ENCODE data around the gene GPR61. TPM values are rescaled to one million over a fixed set of nuclear protein-coding genes. Genes with fewer than 3 reads are reported as not detected.

GPR61 gene
- total and polyA plus RNA-seq, 9 of the 15 experiments (the other 6 are each of a cell fraction or from before 2014, with no cell fraction given): 0.04 to 1.1 (median 0.25) TPM; not detected in 4

DNA sequence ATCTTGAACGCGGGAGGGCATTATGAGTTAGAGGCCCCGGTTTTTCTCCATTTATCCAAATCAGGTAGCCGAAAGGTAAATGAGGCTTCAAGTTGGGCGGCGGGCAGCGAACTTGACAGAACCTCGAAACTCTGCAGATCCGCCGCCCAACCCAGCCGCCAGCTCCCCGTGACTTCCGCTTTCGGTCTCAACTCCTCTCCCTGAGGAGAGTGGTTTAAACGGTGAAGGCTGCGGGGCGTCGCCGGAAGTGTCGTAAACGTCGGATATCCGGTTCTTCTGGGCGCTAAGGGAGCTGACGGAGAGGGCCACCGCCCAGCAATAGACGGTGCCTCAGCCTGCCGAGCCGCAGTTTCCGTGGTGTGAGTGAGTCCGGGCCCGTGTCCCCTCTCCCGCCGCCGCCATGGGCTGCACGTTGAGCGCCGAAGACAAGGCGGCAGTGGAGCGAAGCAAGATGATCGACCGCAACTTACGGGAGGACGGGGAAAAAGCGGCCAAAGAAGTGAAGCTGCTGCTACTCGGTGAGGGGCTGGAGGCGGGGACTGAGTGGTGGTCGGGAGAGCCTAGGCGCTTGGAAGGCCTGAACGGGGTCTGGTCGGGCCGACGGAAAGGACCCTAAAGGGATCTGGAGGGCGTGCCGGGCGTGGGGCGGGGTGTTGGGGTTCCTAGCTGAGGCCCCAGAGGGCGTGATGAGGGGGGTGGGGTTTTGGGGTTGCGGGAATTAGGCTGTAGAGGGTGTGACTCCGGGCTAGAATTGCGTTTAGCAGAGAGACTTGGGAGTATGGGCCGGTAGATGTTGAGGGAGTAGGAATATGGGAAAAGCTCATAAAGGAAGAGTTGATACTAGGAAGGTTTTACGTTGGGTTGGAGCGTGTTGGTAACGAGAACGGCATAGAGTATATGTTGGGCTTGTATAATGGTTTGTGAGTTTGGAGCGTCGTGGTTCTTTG, 8.9 kb downstream of the GPR61 start, which contains the start of gene GNAI3 (continued):
- TF ChIP-seq, protein P1, sequence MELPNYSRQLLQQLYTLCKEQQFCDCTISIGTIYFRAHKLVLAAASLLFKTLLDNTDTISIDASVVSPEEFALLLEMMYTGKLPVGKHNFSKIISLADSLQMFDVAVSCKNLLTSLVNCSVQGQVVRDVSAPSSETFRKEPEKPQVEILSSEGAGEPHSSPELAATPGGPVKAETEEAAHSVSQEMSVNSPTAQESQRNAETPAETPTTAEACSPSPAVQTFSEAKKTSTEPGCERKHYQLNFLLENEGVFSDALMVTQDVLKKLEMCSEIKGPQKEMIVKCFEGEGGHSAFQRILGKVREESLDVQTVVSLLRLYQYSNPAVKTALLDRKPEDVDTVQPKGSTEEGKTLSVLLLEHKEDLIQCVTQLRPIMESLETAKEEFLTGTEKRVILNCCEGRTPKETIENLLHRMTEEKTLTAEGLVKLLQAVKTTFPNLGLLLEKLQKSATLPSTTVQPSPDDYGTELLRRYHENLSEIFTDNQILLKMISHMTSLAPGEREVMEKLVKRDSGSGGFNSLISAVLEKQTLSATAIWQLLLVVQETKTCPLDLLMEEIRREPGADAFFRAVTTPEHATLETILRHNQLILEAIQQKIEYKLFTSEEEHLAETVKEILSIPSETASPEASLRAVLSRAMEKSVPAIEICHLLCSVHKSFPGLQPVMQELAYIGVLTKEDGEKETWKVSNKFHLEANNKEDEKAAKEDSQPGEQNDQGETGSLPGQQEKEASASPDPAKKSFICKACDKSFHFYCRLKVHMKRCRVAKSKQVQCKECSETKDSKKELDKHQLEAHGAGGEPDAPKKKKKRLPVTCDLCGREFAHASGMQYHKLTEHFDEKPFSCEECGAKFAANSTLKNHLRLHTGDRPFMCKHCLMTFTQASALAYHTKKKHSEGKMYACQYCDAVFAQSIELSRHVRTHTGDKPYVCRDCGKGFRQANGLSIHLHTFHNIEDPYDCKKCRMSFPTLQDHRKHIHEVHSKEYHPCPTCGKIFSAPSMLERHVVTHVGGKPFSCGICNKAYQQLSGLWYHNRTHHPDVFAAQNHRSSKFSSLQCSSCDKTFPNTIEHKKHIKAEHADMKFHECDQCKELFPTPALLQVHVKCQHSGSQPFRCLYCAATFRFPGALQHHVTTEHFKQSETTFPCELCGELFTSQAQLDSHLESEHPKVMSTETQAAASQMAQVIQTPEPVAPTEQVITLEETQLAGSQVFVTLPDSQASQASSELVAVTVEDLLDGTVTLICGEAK (IDR thresholded peaks at IDR 0.05): peak; percentile 97
- TF ChIP-seq, protein P1 (CRISPR knock-in tag; IDR thresholded peaks at IDR 0.05): no peak
- 0 out of 2 replicates have a peak, but pooled peaks have one; percentile 20 for TF ChIP-seq GTF2F1 (IDR thresholded peaks at IDR 0.05; ENCODE audit: low read depth, low read length)
- no peak for TF ChIP-seq SRSF7 (optimal IDR thresholded peaks at IDR 0.05; ENCODE audit: low read depth, low read length)
- no peak for TF ChIP-seq KLF10 (CRISPR knock-in tag; IDR thresholded peaks at IDR 0.05)
- TF ChIP-seq ZNF274 (IDR thresholded peaks at IDR 0.05; ENCODE audit: borderline replicate concordance, low read depth, low read length): no peak
- peak; percentile 93 for TF ChIP-seq PML (IDR thresholded peaks at IDR 0.05; ENCODE audit: low read length)
- 0 out of 2 replicates have a peak, but pooled peaks have one; percentile 26 for TF ChIP-seq SMARCA4 (IDR thresholded peaks at IDR 0.05)
- TF ChIP-seq TBL1XR1 (IDR thresholded peaks at IDR 0.05; ENCODE audit: low read length in 2 of 2): peak in 1 of 2 experiments; percentile 67; a peak in 1 of 4 replicates
- TF ChIP-seq, protein P2, sequence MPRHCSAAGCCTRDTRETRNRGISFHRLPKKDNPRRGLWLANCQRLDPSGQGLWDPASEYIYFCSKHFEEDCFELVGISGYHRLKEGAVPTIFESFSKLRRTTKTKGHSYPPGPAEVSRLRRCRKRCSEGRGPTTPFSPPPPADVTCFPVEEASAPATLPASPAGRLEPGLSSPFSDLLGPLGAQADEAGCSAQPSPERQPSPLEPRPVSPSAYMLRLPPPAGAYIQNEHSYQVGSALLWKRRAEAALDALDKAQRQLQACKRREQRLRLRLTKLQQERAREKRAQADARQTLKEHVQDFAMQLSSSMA (CRISPR knock-in tag; IDR thresholded peaks at IDR 0.05): 0 out of 2 replicates have a peak, but pooled peaks have one; percentile 78
- TF ChIP-seq FIP1L1 (IDR thresholded peaks at IDR 0.05; ENCODE audit: low read depth, low read length, poor library complexity, severe bottlenecking): peak; percentile 58
- no peak for TF ChIP-seq ZNF41 (CRISPR knock-in tag; conservative IDR thresholded peaks at IDR 0.05)
- TF ChIP-seq, protein P3, sequence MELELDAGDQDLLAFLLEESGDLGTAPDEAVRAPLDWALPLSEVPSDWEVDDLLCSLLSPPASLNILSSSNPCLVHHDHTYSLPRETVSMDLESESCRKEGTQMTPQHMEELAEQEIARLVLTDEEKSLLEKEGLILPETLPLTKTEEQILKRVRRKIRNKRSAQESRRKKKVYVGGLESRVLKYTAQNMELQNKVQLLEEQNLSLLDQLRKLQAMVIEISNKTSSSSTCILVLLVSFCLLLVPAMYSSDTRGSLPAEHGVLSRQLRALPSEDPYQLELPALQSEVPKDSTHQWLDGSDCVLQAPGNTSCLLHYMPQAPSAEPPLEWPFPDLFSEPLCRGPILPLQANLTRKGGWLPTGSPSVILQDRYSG (tag; conservative IDR thresholded peaks at IDR 0.05; ENCODE audit: low read depth): no peak
- no peak for TF ChIP-seq SMAD3 (CRISPR knock-in tag; conservative IDR thresholded peaks at IDR 0.05)
- TF ChIP-seq KLF16 (IDR thresholded peaks at IDR 0.05): no peak
- no peak for TF ChIP-seq ZNF354B (CRISPR knock-in tag; IDR thresholded peaks at IDR 0.05)
- TF ChIP-seq KHSRP (IDR thresholded peaks at IDR 0.05): no peak
- TF ChIP-seq ZNF143 (CRISPR knock-in tag; IDR thresholded peaks at IDR 0.05): no peak

Measured in K562 (cell line).